DMS53 (cell line): ENCODE results near the gene LDAH.
A peak's percentile ranks its signal among the peaks of the same experiment; 100 is the strongest.

Source experiments
- DNase-seq: peaks from one replicate; lab custom pipeline; 2025; lab: John Stamatoyannopoulos, UW

LDAH gene

DNA sequence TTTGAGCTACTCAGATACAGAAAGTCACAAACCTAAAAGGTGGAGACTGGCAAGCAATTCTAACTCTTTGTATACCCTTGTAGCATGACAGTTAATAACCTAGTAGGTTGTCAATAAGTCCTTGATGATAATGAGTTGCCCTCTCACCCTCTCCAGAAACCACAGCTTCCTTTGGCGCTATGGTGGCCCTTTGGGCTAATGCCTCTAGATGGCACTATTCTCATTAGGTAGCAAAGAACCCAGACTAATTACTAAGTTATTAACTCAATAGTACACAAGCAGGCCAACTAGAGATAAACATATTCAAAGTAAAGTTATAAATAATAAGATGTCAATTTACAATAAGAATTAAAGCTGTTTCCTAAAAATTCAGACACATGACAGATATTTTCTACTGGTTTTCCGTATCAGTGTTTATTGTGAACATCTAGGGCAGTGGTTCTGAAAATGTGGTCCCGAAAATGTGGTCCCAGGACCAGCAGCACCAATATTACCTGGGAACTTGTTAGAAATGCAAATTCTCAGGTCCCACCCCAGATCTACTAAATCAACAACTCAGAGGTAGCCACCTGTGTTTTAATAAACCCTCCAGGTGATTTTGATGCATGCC is 41.1 kb downstream of the LDAH start:
- peak; percentile 39 for DNase-seq

DNA sequence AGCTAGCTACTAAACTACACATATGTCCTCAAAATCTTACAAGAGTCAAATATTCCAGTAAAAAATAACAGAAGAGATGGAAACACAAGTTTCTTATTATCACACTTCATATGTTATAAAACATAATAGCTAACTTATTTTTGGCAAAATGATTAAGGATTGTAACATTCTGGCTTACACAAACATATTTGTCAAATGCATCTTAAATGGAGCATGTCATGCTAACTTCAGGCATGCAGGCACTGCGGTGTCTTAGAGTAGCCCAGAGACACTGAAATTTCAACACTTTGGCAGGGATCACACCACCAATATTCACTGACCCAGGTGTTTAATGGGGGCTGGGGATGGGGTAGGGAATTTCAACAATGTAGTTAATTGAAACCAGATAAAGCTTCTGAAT is 51.6 kb downstream of the LDAH start:
- no peak for DNase-seq

DNA sequence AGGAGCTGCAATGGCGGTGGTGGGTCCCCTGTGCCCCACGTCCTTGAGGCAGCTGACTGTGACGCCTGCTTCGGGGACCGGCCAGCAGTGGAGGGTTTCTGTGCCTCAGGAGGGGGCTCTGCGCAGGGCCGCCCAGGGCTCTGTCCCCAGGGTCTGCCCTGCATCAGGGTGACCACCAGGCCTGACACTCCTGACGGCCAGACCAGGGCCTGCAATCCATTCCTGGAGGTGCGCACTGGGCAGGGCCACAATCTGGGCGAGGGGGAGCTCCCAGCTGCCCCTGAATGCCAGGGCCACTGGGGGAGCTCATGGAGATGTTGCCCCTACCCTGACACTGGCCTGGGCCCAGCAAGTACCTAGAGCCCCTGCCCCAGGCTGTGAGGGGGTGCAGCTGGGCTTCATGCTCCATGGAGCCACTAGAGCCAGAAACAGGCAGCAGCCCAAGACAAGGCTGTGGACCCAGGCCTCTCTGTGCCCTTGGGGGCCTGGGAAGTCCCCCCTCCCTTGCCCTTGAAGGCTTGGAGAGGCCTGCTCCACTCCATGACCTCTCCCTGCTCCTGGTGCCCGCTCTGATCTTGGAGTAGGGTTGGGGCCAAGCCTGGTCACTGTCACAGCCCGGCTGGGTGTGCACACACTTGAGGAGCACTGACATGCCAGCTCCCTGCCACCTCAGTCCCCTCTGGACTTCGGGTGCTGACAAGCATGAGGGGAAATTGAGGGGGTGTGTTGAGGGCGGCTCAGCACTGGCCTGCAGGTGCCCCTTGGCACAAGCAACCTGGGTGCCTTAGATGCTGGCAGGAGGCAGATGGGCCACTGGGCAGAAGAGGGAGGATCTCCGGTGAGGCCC is 55.9 kb downstream of the LDAH start:
- no peak for DNase-seq

DNA sequence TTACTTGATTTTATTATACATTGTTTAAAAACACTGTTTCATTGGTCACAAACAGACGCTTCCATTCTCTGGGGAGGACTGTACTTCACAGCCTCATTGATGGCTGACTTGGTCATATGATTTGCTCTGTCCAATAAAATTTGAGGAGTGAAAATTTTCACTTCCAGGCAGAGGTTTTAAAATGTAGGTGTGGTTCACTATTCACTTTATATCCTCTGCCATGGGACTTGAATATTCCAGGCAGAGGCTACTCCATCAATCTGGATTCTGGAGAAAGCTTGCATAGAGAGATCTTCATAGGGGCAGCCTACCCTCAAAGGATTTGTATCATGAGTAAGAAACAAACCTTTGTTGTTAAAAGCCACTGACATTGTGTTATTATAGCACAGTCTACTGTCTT is 56.7 kb downstream of the LDAH start:
- no peak for DNase-seq

DNA sequence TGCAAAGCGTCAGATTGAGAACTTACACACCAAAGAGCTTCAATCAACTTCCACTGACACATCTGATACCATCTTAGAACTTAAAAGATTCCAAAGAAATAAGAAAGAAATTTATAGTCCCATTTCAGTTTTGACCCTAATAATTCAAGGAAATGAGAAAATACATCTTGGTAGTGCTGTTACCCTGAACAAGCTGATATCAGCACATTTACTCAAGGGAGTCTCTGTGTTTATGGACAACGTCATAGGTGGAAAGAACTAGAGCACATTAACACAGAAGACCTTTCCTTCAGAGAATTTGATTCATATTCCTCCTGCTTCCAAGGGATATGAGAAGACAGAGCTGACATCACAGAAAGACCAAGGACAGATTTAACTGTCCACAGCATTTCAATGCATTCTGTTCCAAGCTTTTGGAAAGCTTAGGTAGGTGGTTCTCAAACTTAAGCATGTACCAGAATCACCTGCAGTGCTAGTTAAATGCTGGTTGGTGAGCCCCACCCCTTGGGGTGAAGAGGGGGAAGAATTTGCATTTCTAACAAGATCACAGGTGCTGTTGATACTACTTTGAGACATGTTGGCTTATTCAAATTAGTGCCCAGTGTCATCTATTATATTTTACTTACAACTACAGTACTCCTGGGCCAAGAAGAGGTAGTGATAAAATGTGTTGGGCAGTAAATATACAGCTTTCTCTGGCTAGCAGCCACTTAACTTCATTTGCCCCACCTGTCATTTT is 59.8 kb downstream of the LDAH start:
- DNase-seq: no peak

DNA sequence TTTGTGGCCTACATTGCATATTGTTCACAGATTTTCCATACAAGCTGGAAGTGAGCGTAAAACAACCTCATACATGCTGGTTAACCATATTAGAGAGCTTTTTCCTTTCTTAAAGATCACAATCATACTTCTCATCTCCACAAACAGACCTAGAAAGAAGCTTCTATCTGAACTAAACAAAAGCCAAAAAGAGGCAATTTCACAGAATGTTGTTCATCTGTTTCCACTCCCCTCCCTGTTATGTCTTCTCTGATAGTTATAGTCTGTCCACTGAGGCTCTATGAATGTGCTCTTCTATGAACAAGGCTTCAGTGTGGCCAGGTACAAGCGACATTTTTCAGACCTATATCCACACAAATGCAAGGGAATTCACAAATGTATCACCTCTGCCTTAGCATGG is 63.4 kb downstream of the LDAH start:
- no peak for DNase-seq

DNA sequence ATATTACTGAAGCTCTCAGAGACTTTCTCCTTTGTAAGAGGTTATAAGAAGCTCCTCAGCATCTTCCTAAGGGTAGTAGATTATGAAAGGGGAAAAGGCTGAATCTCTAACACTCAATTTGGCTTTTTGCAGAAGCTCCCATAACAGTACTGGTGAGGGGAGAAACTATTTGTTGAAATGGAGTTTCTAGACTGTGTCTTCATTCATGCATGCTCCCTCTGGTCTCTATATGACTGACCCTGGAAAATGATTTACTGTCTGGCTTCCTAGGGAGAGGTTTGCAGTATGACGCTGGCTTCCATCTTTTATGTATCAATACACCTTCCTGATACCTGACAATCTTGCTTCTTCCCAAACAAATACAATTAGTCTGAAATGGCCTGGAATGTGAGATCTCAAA is 63.9 kb downstream of the LDAH start:
- no peak for DNase-seq

DNA sequence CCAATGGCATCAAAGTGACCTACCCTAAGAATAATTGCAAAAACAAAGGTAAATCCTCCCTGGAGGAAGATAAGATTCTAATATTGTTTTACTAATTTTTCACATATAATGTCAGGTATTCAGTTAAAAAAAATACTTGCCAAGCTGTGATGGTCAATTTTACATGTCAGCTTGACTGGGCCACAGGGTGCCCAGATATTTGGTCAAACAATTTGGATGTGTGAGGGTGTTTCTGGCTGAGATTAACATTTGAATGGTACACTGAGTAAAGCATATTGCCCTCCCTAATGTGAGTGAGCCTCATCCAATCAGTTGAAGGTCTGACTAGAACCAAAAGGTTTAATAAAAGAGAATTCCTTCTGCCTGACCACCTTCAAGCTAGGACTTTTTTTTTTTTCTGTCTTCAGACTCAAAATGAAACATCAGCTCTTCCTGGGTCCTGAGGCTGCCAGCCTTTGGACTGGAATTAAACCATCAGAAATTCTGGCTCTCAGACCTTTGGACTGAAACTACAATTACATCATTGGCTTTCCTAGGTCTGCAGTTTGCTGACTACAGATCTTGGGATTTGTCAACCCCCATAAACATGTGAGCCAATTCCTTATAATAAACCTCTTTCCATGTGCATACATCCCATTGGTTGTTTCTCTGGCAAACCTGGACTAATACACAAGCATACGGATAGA is 65.4 kb downstream of the LDAH start:
- DNase-seq: no peak

DNA sequence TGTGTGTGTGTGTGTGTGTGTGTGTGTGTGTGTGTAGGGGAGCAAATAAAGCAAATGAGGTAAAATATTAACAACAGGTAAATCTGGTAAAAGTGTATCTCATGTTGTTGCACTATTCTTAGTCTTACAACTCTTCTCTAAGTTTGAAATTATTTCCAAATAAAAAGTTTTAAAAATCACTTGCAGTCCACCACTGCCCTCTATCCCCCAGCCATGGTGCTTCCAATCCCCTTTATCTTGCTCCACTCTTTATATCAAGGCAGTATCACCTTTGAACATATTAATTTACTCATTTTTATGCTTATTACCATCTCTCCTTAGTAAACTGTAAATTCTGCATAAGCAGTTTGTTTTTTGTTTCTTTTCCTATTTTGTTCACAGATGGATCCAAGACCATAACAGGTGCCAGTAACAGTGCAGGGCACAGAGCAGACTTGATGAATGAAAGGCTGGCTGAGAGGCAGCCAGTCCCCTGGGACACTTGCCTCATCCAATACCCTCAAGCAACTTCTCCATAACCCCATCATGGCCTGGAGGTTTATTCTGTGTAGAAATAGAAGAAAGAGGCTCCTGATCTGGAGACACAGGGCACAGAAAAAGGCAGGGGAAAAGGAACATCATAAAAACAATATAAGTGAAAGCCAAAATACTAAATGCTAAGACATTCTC is 67.6 kb downstream of the LDAH start:
- no peak for DNase-seq

DNA sequence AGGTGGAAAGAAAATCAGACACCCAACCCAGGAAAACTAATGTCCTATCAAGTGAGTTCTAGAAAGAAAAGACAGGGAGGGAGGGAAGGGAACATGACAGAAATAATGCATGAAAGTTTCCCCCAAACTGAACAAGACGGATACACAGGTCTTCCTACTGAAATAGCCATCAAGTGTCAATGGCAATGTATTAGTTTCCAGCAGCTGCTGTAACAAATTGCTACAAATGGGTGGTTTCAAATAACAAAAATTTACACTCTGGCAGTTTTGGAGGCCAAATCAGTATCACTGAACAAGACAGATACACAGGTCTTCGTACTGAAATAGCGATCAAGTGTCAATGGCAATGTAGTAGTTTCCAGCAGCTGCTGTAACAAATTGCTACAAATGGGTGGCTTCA is 70.6 kb downstream of the LDAH start:
- no peak for DNase-seq

DNA sequence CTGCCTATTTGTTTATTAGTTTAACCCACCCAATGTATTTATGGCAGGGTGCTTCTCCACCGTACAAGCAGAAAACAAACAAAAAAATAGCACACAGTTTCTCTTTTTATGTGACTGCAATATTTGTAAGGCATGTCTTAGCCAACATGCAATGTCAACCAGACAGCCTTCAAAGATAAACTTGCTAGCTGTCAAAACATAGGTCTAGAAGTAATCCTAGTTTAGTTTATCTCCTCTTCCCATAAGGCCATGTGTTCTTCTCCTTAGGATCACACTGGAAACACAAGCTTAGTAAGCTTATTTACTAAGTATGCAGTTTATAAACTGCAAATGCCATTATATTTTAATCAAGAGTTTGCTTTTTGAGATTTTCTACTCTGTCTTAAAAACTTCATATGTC is 75.6 kb downstream of the LDAH start:
- no peak for DNase-seq

DNA sequence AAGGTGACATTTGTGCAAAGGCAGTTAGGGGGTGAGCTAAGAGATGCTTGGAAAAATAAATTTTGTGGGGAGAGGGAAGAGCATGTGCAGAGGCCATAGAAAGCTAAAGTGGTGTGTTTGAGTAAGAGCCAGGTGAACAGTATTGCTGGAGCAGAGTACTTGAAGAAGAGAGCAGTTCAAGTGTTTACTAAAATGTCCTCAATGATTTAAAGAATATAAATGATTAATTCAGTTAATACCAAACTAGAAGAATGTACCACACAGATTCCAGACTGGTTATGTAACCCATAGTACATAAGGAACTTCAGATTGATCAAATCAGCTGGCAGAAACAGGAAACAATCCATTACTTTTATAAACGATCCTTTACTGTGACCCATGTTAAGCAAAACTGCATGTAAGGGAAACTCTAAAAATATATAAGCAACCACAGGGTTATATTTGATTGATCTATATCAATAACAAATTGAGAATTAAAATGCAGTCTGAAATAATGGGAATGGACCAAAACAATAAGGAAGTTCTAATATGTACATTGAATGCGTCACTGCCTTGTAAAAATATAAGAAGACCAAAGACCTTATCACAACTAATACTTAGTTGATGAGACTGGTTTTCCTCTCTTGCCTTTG is 76.9 kb downstream of the LDAH start:
- peak; percentile 86 for DNase-seq

DNA sequence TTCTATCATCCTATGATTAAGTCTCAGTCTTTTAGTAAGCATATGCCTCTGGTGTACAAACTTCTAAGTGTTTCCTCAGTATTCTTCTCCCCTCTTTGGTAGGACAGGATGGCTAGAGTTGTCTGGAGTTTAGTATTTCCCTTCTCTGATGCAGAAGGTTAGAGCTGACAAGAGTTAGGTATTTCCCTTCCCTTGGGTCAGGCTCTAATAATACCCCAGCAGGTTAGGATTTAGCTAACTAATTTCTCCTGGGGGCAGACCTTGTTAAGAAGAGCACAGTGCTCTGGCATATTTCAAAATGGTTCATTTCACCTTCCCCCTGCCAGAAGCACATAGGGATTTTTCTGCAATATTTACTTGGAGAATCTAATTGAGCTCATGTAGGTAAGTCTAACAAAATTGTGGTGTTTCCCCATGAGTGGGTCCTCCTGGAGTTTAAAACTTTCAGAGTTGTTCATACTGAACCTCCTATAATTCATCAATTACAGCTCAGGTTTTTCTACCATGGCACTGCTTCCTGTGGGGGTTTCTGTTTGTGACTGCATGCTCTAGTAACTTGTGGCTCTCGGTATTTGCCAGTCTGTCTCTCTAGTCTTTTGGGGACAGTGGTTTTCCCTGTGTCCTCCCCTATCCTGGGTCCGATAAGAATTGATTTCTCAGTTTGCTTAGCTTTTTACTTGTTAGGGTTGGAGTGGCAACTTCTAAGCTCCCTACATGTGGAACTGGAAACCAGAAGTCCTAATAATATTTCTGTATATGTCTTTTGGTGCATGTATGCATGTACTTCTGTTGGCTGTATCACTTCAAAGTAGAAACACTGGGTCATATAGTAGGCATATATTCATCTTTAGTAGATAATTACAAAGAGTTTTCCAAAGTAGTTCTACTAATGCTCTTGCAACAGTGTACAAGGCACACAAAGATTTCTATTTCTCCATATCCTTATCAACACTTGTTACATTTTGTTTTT is 78.2 kb downstream of the LDAH start:
- DNase-seq: no peak

DNA sequence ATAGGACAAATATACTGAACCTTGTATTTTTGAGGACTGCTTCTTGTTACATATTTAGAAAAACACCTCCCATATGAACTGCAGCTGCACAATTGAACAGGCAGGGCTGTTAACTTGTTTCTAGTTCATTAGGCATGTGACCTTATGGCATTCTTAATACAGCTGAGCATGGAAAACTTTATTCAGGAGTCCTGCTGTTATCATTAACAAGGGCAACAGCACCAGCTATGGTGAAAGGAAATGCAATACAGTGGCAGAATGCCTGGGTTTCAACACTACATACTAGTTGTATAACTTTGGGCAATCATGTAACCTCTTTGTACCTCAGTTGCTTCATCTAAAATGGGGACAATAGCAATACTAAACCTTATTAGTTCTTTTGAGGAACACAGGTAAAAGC is 84.1 kb downstream of the LDAH start:
- no peak for DNase-seq

DNA sequence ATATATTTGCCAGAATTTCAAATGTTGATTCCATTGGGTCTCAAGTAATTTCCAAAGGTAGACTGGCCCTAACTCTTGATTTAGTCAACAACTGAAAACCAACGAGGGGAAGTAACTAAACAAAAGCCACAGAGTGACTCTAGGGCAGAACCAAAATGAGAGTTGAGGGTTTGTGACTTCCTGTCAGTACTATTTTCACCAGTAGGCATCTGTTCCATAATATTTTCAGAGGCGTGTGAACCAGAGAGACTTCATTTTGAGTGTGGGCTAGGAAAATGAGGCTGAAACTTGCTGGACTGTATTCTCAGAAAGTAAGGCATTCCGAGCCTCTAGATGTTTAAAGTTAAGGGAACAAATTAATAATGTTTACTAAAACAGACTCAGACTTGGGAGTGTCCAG is 85.4 kb downstream of the LDAH start:
- DNase-seq: no peak

DNA sequence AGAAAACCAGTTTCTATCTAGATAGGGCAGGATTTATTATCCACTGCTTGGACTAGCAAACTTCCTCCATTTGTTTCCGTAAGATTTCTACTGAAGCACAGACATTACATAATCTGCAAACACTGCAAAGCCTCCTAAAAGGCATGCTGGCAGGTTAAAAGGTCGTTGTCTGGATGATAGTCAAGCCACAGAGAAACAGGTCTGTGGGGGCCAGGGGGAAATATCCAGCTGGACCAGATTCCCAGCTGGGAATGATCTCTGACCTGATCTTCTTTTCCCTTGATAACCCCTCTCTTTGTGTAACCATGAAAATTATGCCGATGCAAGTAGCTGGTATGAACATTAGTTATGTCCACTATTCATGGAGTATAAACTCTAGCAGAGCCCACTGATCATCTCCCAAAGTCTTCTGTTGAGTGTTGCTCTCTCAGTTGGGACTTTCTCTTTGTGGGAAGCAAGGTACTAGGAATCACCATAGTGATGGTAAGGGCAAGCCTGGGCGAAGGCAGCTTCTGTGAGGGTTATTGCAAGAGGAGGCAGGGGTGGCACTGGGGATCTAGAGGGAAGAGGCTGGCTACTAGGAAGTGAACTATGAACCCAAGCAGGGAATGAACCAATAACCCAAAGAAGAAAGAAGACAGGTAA is 94.7 kb downstream of the LDAH start:
- no peak for DNase-seq

DNA sequence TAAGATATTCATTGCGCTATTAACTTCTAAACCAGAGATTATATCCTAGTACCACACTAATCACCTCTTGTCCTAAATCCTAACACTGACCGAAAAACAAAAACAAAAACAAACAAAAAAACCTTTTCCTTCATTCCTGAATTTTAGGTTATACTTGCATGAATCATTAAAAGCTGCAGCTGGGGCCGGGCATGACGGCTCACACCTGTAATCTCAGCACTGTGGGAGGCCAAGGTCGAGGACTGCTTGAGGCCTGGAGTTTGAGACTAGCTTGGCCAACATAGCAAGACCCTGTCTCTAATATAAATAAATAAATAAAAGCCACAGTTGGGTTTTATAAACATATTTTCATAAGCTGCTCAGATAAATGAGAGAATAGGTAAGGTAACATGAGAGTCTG is 96.0 kb downstream of the LDAH start:
- DNase-seq: no peak

DNA sequence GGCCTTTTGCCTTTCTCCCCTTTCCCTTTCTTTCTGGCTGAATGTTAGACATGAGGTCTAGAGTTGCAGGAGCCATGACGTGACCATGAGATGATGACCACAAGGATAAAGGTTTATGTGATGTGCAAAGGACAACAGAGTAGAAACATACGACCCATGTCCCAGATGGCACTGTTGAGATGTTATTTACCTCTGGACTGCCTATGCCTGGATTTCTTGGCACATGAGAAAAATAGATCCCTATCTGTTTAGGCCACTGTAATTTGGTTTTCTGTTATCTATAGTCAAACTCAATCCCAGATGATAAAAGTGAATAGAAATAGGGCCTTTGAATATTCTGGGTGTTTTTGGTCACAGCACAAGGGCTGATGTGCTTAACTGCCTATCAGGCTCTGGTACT is 97.1 kb downstream of the LDAH start:
- DNase-seq: no peak

DNA sequence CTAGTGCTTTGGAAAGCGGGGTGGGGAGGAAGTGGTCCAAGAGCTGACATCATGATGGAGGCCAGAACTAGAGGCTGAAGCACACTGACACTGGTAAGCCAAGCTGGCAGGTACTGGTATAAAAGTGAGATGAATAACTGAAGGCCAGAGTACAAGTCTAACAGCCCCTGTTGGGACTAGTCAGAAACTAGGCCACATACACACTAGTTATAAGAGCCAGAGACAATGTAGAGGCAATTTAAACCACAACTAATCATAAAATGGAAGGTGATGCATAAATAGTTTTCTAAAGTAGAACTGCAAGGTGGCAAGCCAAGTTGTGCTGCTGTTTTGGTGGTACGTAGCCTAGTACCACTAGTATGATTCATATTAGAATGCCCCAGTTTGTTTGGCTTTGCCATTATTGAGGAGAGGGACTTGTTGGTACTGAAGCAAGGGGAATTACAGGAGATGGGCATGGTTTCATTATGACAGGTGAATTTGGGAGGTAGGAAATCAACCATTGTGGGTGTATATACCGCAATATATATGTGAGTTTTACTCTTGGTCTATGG is 98.3 kb downstream of the LDAH start:
- no peak for DNase-seq

DNA sequence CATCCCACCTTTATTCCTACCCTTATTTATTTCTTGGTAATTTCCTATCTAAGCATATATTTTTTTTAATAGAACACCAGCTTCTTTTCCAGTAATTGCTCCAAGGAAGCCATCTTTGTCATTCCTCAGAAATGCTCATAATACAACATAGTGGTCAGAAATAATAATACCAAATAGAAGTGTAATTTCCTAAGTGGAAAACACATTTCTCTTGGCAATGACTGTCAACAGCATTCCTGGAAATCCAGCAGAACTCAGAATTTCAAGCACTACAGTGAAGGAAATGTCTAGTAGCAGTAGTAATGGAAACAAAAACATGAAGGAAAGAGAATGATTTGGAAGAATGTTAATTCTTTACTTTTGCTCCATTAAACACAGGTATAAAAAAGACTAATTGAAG is 99.4 kb downstream of the LDAH start:
- DNase-seq: no peak
